Karpas-422 (cell line): ENCODE results near the gene PTPRS. TPM values are rescaled to one million over a fixed set of nuclear protein-coding genes. Genes with fewer than 3 reads are reported as not detected.
"Not testable (repeated sequence)": the region's sequence is repeated elsewhere in the genome, so short reads cannot be mapped to it uniquely, and the experiment has no call there.

Source experiments
- DNase-seq: peaks from one replicate; pipeline ENCODE4 v3.0.0-alpha.2; 2015
- H2AFZ ChIP-seq: fragments of 200-600 bp; sonication (generic); 2 replicates; pipeline ENCODE4 v1.6.1; 2014; ENCODE audit warnings: antibody characterized with exemption, low read length, mixed read lengths
- H3K27ac ChIP-seq: fragments of 200-600 bp; sonication (generic); 2 replicates; pipeline ENCODE4 v1.5.1; 2014; ENCODE audit warnings: mild to moderate bottlenecking, low read length, moderate library complexity
- H3K27me3 ChIP-seq: fragments of 200-600 bp; sonication (generic); 2 replicates; pipeline ENCODE4 v1.6.1; 2014; ENCODE audit warnings: low read length, mixed read lengths
- H3K36me3 ChIP-seq: fragments of 200-600 bp; sonication (generic); 2 replicates; pipeline ENCODE4 v1.6.1; 2014; ENCODE audit warnings: low read length, mixed read lengths; ENCODE audit not compliant: insufficient read depth
- H3K4me1 ChIP-seq: fragments of 200-600 bp; sonication (generic); 2 replicates; pipeline ENCODE4 v1.6.1; 2014; ENCODE audit warnings: mild to moderate bottlenecking, low read length, mixed read lengths
- H3K4me2 ChIP-seq: fragments of 200-600 bp; sonication (generic); 2 replicates; pipeline ENCODE4 v1.6.1; 2014; ENCODE audit warnings: low read length, low read depth, mild to moderate bottlenecking; ENCODE audit not compliant: poor library complexity, severe bottlenecking
- H3K4me3 ChIP-seq: fragments of 200-600 bp; sonication (generic); 2 replicates; pipeline ENCODE4 v1.5.1; 2014; ENCODE audit warnings: mild to moderate bottlenecking, antibody characterized with exemption, low read length, mixed read lengths
- H3K79me2 ChIP-seq: fragments of 200-600 bp; sonication (generic); 2 replicates; pipeline ENCODE4 v1.6.1; 2014; ENCODE audit warnings: mild to moderate bottlenecking, low read length, mixed read lengths
- H3K9ac ChIP-seq: fragments of 200-600 bp; sonication (generic); 2 replicates; pipeline ENCODE4 v1.6.0; 2014; ENCODE audit warnings: low read length
- H3K9me2 ChIP-seq: fragments of 200-600 bp; sonication (generic), shearing (Covaris generic); replicated peaks from 2 replicates; pipeline ENCODE4 v1.6.0; 2014; ENCODE audit warnings: mild to moderate bottlenecking, low read length, moderate library complexity; ENCODE audit not compliant: insufficient read depth
- H3K9me3 ChIP-seq: fragments of 300-700, 200-600 bp; sonication (generic); 2 replicates; pipeline ENCODE4 v1.6.1; 2014; ENCODE audit warnings: low read length, mixed read lengths
- H4K20me1 ChIP-seq: fragments of 200-600 bp; sonication (generic); 2 replicates; pipeline ENCODE4 v1.6.1; 2014; ENCODE audit warnings: mild to moderate bottlenecking, antibody characterized with exemption, low read length, low read depth; ENCODE audit not compliant: insufficient read depth
- total RNA-seq: library from RNA; depleted of rRNA; stranded (reverse); fragments of >200 nt; shearing (Covaris generic); gene quantifications from 2 replicates; pipeline ENCODE4 v1.2.3, GENCODE V29; 2014; ENCODE audit warnings: low replicate concordance

PTPRS gene
- total RNA-seq, 1 experiment from 2014 or later = 36.6 TPM

DNA sequence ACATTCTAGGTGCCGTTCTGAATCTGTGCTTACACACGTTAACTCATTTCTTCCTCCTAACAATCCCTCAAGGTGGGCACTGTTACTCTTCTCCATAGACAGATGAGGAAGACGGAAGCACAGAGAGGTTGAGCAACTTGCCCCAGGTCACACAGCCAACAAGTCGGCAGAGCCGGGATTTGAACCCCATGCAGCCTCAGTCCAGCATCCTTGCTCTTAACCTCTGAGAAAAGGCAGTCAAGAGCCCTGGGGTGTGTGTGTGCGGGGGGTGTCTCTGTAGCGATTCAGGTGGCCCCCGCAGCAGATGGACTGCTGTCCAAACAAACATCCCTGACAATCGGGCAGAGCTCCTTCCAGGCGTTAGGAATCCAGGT, 6.3 kb downstream of the PTPRS start:
- Histone ChIP-seq H4K20me1 (peaks cover 48% of the 10 kb centered on the region), H3K27ac (no peak overlapping the region), H3K4me2 (no peak overlapping the region), H3K9ac (no peak overlapping the region), H3K36me3 (no peaks in the 10 kb centered on the region), H3K4me1 (peaks cover 12% of the 10 kb centered on the region), H3K27me3 (no peaks in the 10 kb centered on the region), H2AFZ (no peak overlapping the region), H3K9me2 (no peaks in the 10 kb centered on the region), H3K4me3 (no peak overlapping the region), H3K9me3 (no peaks in the 10 kb centered on the region), H3K79me2 (0 out of 2 replicates have a peak, but pooled peaks cover 2% of the 10 kb centered on the region)
- no peak for DNase-seq

- 0 out of 2 replicates have a peak, but pooled peaks cover 2% of the 10 kb centered on the region for H3K79me2 ChIP-seq
- H3K27me3 ChIP-seq = no peaks in the 10 kb centered on the region
- no peaks in the 10 kb centered on the region for H3K36me3 ChIP-seq
- H3K9me2 ChIP-seq = no peaks in the 10 kb centered on the region
- H2AFZ ChIP-seq = no peak overlapping the region
- H3K4me3 ChIP-seq = no peak overlapping the region
- no peak overlapping the region for H3K9ac ChIP-seq
- no peak overlapping the region for H3K27ac ChIP-seq
- H3K4me1 ChIP-seq = peaks cover 7% of the 10 kb centered on the region
- H4K20me1 ChIP-seq = peaks cover 44% of the 10 kb centered on the region
- H3K4me2 ChIP-seq = no peak overlapping the region
- H3K9me3 ChIP-seq = no peaks in the 10 kb centered on the region
- no peak for DNase-seq
Measured at GRCh38 chr19:5333581-5334365, 6.8 kb downstream of the PTPRS start.

GRCh38 chr19:5332501-5332900, 8.1 kb downstream of the PTPRS start:
- Histone ChIP-seq H3K4me2 (no peak overlapping the region), H3K9me3 (no peaks in the 10 kb centered on the region), H3K9ac (no peak overlapping the region), H3K27me3 (no peaks in the 10 kb centered on the region), H3K36me3 (no peaks in the 10 kb centered on the region), H2AFZ (no peak overlapping the region), H3K27ac (no peak overlapping the region), H4K20me1 (peaks cover 34% of the 10 kb centered on the region), H3K4me1 (no peaks in the 10 kb centered on the region), H3K4me3 (no peak overlapping the region), H3K9me2 (no peaks in the 10 kb centered on the region), H3K79me2 (0 out of 2 replicates have a peak, but pooled peaks cover 2% of the 10 kb centered on the region)
- no peak for DNase-seq

GRCh38 chr19:5331790-5332189, 8.8 kb downstream of the PTPRS start:
- no peak overlapping the region for H3K4me2 ChIP-seq
- no peak for DNase-seq
- H4K20me1 ChIP-seq = peaks cover 28% of the 10 kb centered on the region; the same call in 1 of the 2 replicates
- no peak overlapping the region for H3K9ac ChIP-seq
- no peaks in the 10 kb centered on the region for H3K27me3 ChIP-seq
- no peak overlapping the region for H3K4me3 ChIP-seq
- H3K79me2 ChIP-seq = 0 out of 2 replicates have a peak, but pooled peaks cover 2% of the 10 kb centered on the region
- no peak overlapping the region for H3K27ac ChIP-seq
- no peaks in the 10 kb centered on the region for H3K36me3 ChIP-seq
- H3K9me2 ChIP-seq = no peaks in the 10 kb centered on the region
- no peaks in the 10 kb centered on the region for H3K9me3 ChIP-seq
- H3K4me1 ChIP-seq = no peaks in the 10 kb centered on the region
- H2AFZ ChIP-seq = no peak overlapping the region

DNA sequence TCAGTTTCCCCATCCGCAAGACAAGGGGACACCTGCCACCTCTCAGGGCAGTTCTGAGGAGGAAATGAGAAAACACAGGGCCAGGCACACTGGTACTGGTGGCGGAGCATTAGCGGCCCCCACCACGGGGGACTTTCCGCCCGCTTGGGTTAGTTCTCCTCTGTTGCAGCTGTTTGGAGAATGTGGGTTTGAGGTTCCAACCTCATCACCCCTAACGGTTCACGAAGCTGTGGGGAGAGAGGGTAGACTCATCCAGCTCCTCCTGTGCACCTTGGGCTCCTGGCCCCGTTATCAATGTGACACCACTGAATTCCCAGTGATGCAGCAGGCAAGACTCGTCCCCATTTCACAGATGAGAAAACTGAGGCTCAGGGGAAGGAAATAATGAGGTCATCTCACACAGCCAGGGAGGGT, 10.3 kb downstream of the PTPRS start:
- H3K79me2 ChIP-seq = 0 out of 2 replicates have a peak, but pooled peaks cover 2% of the 10 kb centered on the region
- no peaks in the 10 kb centered on the region for H3K9me3 ChIP-seq
- H3K4me3 ChIP-seq = no peak overlapping the region
- H4K20me1 ChIP-seq = peaks cover 22% of the 10 kb centered on the region; the same call in 1 of the 2 replicates
- H3K9ac ChIP-seq = no peak overlapping the region
- no peak for DNase-seq
- H3K9me2 ChIP-seq = no peaks in the 10 kb centered on the region
- H3K36me3 ChIP-seq = no peaks in the 10 kb centered on the region
- H3K27me3 ChIP-seq = no peaks in the 10 kb centered on the region
- no peak overlapping the region for H3K4me2 ChIP-seq
- no peak overlapping the region for H2AFZ ChIP-seq
- no peak overlapping the region for H3K27ac ChIP-seq
- no peaks in the 10 kb centered on the region for H3K4me1 ChIP-seq

GRCh38 chr19:5329141-5329540, 11.5 kb downstream of the PTPRS start:
- H3K27ac ChIP-seq = no peak overlapping the region
- no peak overlapping the region for H3K4me3 ChIP-seq
- no peaks in the 10 kb centered on the region for H3K4me1 ChIP-seq
- H3K79me2 ChIP-seq = no peaks in the 10 kb centered on the region
- no peak overlapping the region for H2AFZ ChIP-seq
- no peak overlapping the region for H3K9ac ChIP-seq
- no peaks in the 10 kb centered on the region for H3K9me2 ChIP-seq
- DNase-seq = no peak
- H3K36me3 ChIP-seq = no peaks in the 10 kb centered on the region
- no peaks in the 10 kb centered on the region for H3K9me3 ChIP-seq
- no peaks in the 10 kb centered on the region for H3K27me3 ChIP-seq
- peaks cover 13% of the 10 kb centered on the region; the same call in 1 of the 2 replicates for H4K20me1 ChIP-seq
- H3K4me2 ChIP-seq = no peak overlapping the region

GRCh38 chr19:5328407-5328806, 12.2 kb downstream of the PTPRS start:
- not testable (repeated sequence) for H3K36me3 ChIP-seq, H3K27ac ChIP-seq, DNase-seq, H3K9me2 ChIP-seq, H3K79me2 ChIP-seq, H3K4me2 ChIP-seq, H3K9me3 ChIP-seq, H3K9ac ChIP-seq, H3K27me3 ChIP-seq, H3K4me3 ChIP-seq, H3K4me1 ChIP-seq, H2AFZ ChIP-seq
- peaks cover 16% of the 10 kb centered on the region; the same call in 1 of the 2 replicates for H4K20me1 ChIP-seq

- Histone ChIP-seq H3K27ac (no peak overlapping the region), H3K4me2 (no peak overlapping the region), H3K4me3 (no peak overlapping the region), H2AFZ (no peak overlapping the region), H3K9me3 (no peaks in the 10 kb centered on the region), H4K20me1 (peaks cover 19% of the 10 kb centered on the region; the same call in 1 of the 2 replicates), H3K27me3 (no peaks in the 10 kb centered on the region), H3K4me1 (peaks cover 3% of the 10 kb centered on the region; the same call in 1 of the 2 replicates), H3K9ac (no peak overlapping the region), H3K36me3 (no peaks in the 10 kb centered on the region), H3K9me2 (no peaks in the 10 kb centered on the region), H3K79me2 (no peaks in the 10 kb centered on the region)
- no peak for DNase-seq
Measured at GRCh38 chr19:5326986-5327623, 13.5 kb downstream of the PTPRS start.
